Globus pallidus (tissue), 1 donor: ENCODE results near the gene ATP8B4.

ENCODE experiments used
- DNase-seq: peaks from one replicate; pipeline ENCODE4 v3.0.0-alpha.2; 2015; ENCODE audit warnings: low spot score

Gene ATP8B4

DNA sequence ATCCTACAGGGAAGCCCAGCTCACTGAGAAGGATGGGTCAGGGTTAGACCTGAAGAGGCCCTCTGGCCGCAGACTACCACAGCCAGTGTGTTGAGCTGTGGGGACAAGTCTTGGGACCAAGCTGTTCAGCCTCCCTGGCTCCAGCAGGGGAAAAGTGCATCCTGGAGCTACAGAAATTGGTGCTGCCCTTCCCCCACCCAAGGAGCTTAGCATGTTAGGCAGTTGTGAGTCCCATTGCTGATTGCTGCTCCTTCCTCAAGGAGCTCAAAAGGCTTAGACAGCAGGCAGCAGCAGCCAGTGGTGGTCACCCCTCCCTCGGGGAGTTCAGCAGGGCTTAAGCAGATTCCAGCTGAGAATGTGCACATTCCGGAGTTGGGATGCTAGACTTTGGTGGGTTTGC is 165.6 kb downstream of the ATP8B4 start:
- no peak for DNase-seq

DNA sequence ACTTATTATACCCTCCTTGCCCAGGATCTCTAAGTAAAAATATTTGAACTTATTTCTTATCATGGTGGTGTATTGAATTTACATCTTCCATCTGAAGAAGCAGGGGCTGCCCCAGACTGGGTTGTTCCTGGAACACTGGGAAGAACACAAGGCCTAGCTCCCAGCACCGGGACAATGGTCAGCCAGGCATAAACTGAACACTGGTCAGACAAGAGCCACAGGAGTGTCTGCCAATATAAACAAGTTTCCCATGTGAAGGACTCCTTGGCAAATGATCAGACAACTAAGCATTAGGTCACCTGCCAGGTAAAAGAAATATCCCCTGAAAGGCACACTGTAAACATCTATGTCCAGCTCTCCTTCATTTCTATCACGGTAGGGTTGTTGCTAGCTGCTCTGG is 172.4 kb downstream of the ATP8B4 start:
- DNase-seq = no peak

DNA sequence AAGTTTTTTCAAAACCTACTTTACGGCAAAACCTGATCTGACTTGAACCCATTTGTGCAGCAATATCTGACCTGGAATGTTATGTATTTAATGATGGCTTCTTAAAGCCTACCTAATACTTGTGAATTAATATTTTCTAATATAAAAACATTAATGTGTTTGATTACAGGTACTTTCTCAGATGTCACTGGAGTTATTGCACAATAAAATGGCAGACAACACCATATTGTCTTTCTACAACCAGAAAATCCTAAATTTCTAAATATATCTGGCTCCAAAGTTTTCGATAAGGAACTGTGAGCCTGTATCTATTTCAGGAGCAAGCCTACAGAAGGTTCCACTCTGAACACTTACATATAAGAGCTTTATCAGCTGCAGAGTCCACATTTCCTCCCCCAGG is 184.5 kb downstream of the ATP8B4 start:
- no peak for DNase-seq

DNA sequence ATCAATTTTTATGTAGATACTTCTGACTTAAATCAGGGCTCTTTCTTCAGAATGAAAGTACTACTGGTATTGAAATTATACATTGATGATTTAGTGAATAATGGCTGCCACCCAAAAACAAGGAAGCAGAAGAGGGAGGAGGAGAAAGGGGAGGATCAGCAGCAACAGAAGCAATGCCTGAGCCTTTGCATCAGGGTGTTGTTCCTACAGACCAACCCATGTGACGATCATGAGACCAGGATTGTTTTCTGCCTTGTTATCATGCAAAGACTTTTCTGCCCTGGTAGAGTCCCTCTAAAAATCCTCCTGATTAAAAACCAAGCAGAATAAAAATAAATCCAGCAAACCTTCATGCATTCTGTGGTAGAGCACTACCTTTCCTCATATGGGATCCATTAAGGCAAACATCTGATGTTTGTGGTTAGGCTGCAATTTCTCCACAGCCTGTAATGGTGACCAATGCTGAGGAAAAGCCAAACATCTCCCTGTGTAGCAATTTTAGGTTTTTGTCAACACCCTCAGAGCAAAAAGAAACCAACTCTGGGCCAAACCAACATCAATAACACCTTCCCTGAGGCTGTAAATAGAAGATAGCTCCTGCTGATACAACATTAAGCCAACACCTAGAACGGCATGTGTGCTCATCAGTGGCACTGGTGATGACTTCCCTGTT is 191.7 kb downstream of the ATP8B4 start:
- DNase-seq = peak; percentile 31

DNA sequence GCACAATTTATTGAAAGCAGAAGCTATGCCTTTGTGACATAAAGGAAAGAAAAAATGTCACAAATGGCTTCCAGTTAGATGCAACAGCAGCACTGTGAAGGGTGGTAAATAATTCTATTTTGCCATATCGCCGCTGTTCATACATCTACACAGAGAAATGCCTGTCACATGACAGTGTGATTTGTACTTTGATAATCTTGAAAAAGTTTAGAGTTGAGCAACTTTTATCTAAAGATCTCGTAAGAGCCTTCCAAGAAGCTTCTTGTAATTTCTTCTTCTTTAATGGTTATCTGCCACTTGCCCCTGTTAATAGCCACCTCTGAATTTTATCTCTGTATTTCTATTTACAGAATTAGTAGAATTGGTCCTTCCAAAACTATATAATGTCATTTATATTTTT is 192.3 kb downstream of the ATP8B4 start:
- no peak for DNase-seq

DNA sequence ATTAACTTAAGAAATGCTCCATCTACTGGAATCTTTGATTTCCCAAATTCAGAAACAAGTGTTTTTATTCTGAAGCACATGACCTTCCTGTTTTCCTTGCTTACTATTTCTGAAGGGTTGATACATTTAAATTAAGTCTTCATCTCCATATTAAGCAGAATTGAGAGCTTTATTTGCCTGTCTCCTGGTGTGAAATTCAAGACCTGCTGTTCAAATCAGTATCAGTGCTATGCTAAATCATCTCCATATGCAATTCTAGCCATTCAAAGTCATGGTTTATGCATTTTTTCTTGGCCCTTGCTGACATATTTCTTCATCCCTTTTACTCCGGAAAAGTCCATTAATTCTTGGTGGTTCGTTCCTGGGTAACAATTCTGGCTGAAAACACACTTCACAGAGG is 195.4 kb downstream of the ATP8B4 start:
- no peak for DNase-seq

DNA sequence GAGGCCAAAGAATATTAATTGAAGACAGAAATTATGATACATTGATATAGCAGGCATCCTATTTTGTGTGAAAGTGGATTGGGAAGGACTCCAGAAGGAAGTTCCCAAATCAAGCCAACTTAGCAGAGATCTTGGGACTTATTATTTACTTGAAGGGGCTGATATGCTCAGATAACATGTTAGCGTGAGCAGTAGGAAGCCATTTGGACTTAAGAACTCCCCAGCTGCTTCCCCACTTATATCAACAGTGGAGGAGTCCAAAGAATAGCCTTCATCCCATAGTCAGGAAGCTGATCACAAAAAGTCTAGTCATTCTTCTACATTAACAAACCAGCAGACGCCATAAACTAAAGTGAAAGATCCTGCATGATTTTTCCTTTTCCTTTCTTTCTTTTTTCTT is 200.0 kb downstream of the ATP8B4 start:
- DNase-seq = no peak

DNA sequence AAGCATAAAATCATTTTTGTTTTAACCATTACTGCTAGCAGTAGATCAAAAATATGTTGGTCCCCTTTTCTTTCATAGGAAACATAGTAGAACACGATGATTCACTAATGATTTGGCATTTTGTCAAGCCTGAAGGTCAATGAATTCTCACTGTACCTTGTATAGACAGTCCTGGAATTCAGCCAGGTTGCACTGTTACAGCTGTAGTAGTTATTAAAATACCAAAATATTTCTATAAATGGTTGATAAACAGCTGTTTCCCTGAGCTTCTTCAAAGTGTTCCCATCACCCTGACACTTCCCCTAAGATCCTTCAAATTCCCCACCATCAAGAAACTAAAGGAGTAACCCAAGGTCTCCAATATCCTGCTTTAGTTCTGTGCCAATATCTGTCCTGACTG is 200.9 kb downstream of the ATP8B4 start:
- DNase-seq = no peak

DNA sequence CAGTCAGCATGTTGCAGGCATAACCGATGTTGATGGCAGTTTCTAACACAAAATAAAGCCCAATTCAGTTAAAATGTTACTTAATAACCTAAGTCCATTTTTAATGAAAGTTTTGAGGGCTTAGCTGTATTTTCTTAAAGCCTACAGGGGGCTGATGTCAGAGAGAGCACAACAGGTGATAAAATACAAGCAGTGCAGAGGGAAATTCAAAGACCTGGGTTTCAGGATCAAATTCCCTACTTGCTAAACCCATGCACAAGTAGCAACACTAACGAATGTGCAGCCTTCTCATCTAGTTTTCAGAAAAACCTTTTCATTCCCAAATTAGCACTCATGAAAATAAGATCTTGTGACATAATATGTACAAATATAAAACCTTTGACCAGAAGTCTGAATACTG is 202.0 kb downstream of the ATP8B4 start:
- no peak for DNase-seq

DNA sequence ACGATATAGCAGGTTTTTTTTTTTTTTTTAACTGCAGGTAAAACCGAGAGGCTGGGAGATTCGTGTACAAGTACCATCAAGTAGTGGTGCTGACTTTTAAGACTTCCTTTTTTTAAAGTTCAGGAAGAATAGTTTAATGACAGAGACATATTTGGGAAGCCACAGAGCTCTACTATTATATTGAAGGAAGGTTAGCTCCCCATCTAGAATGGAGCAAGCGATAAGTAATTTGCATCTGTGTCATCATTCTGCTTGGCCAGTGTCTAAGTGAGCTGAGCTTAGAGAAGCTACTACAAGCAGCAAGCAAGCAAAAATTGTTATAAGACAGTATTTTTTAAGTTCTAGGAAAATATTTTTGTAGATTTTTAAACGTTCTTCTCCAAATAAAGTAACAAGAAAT is 203.2 kb downstream of the ATP8B4 start:
- no peak for DNase-seq

DNA sequence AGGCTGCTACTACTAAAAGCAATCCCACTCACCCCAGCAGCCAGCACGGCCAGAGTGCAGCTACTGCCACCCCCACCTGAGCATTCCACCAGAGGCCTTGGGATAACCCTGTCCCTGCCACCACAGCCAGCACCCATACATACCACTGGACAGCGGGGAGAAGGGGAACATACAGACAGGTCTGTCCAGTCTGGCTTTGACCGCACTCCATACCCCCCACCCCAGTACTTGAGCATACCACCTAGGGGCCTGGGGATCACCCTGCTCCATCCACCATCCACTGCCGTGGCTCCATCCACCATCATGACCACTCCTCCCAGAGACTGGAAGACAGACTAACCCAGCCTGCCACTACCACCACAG is 210.1 kb downstream of the ATP8B4 start:
- DNase-seq = no peak

DNA sequence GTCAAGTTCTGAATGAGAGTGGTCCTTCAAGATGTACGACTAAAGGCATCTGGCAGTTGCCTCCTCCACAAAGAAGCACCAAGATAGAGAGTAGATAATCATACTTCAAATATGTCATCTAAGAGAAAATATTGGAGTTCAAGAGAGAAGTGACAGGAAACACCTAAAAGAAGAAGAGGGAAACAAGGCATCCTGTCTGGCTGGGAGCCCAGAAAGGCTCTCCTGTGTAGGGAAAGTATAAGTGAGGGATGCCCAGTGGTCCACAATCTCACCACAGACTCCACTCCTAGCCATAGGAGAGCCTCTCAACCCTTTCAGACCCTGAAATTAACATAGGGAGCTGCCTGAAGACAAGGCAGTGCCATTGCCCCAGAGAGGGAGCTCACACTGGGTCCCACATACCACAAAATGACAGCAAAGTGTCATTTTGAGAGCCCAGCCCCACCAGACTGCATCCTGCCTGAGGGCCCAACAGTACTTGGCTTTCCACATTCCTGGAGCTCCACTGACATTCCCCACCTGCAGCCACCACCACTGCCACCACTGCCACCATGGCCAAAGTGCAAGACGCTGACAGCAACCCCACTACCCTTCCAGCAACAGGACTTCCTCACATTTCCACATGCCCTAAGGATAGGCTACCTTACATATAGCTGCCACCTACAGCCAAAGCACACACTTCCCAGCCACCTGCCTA is 210.6 kb downstream of the ATP8B4 start:
- no peak for DNase-seq

DNA sequence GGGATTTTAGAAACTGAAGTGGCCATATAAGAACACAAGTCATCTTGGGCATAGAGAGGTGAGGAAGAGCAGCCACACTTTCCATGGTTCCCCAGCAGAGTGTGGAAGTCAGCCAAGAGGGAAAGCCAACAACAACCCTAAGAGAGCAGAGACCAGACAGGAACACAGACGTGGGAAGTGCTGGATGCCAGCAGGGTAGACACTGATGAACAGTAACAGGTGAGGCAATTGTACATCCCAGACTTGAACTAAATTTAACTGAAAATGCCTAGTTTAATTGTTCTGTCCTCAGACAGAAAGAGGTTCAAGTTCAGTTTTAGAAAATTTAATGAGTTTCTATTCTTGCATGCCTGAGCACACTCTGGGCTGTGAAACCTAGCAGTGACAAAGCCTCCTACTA is 212.1 kb downstream of the ATP8B4 start:
- no peak for DNase-seq

DNA sequence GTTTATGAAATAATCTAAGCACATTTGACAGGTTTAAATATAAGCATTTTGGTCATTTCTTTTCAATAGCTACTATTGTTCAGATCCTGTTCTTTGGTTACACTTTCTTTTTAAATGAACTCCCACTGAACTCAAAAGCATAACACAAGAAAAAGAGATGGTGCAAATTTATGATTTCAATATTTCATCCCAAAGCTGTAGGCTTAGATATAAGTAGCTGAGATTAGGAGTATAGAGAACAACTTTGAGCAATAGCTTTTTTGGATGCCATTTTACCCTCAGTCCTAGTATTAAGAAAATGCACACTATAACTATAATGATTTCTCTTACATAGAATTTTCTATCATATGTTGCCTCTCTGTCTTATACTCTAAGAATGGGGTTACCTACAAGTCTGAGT is 213.8 kb downstream of the ATP8B4 start:
- DNase-seq = no peak

DNA sequence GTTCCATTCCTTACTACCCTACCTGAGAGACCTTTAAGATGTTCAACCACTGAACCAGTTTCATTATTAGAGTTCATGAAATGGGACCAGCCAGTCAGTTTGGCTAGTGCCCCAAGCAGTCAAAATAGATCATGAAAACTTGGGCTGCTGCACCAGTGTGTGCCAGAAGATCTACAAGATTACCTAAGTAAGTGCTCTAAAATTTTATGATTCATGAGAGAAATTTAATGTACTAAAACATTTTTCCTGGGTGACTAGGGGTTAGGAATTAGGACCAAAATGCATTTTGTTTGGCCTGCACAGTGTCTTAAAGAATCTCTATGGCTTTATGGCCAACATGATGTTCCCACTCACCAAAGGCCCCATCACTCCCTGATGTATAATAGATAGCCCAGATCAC is 214.7 kb downstream of the ATP8B4 start:
- no peak for DNase-seq

DNA sequence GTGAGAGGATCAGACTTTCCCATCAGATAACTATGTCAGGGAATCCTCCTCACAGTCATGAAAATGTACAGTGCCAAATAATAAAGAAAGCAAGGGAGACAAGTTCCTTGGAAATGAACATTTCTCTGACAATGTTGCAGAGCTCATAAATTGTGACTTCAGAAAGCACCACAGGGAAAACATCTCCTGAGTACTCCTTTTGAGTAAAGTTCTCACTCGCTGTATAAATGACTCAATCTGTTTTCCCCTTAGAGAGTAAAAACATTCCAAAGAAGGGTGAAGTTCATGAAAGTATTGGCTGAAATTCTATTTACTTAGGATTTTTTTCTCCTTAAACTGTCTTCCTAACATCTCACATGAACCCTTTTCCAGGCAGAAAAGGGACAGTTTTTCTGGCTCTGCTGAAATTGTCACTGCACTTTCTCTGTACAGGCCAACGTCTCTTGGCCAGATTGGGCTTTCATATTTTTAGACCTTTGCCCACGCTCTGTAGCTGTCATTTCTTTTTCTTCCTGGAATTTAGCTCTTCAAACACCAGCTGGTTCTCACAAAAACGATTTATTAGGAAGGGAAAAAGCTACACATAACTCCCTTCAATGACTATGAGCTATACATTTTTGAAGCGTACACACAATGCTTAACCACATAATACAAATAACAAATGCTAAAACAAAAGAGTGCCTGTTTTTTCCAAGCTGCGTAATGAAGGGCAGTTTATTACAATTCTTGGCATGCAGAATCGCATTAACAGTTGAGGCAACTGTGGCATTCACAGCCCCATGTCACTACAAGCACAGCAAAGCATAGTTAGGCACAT is 216.1 kb downstream of the ATP8B4 start:
- DNase-seq = peak; percentile 81

DNA sequence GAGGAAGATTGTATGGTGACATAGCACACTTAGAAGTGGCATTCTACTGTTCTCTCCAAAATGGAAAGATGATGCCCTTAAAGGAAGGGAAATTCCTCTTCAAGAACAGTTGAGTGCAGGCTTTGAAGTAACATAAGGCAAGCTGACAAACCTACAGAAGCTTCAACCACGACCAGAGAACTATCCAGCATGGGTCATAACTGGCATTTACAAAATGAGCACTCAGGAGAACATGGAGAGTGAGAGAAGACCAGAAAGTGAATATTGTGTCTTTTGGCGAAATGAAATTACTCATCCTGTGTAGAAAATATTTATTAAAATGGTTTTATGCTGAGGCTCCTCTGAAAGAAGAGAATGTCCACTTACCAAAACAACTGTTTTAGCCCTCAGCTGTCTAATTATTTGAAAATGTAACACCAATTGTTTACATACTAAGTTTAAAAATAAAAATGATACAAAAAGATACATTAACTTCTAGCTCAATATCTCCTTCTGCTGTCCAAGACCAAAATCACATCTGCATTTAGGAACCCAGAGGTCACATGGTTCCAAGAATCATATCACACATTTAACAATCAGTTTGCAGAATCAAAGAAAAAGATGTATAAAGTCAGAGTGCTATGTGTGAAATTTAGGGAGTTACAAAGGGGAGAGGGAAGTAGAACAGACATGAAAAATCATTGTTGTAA is 216.9 kb downstream of the ATP8B4 start:
- peak; percentile 78 for DNase-seq

DNA sequence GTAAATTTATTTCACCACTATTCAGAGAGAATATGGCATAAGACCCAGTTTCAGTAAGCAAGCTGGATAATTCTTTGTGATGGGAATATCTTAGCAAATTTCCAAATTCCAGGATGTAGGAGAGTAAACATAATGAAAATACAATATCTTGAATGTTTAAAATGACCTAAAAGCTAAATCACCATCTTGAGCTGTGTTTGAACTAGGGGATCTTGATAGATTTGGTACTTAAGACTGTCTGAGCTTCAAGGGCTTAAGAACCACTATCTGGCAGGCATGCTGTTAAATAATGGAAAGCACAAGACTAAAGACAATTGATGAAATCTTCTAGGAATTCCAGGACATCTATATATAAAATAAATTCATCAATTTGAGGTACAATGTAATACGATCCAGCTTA is 217.7 kb downstream of the ATP8B4 start:
- peak; percentile 19 for DNase-seq

DNA sequence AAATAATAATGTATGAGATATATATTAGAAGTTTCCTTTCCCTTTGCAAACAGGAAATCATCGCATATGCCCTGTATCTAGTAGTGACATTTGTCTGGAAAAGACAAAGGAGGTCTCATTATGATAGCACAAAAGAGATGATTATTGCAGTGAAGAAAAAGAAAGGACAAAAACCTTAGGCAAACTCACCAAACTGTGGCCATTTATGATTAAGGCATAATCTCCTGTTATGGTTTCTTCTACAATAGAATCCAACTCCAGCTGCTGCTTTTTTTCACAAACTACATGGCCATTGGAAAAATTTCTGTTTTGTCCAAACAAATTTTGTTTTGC is 218.2 kb downstream of the ATP8B4 start:
- peak; percentile 60 for DNase-seq

DNA sequence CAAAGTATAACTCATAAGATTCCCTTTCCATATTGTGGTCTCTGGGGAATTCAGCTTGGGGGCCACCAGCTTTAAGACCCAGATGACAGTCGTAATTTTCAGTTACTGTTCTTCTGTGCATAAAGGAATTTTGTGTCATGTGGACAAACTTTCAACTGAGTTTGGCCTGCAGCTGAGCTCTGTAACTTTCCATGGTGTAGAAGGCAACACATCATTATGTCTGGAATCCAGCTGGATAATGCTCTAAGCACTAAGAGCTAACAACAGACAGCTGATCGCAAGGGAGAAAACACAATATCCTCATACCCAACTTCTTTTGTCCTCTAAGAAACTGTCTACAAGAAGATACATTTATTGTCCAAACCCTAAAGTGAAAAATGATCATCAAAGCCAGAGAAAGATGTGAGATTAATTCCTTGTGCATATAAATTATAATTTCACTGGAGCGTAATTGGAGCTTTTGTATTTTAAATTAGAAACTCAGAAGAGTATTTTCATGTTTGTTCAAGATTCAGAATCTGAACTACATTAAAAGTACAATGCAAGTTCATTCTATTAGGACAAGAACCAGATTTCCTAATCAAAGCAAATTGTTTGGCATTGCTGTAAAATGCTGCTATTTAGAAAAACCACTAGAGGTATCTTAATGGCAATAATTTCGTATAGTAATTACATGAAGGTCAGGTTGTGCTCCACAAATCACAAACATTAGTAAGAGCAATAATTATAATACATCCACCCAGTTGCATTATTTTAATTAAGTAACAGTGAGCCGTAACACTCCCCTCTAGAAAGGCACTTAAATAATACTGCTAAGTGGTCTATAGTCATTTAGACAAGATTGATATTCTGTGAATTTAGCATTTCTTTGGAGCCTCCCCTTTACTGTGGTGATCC is 218.8 kb downstream of the ATP8B4 start:
- DNase-seq = peak; percentile 52

DNA sequence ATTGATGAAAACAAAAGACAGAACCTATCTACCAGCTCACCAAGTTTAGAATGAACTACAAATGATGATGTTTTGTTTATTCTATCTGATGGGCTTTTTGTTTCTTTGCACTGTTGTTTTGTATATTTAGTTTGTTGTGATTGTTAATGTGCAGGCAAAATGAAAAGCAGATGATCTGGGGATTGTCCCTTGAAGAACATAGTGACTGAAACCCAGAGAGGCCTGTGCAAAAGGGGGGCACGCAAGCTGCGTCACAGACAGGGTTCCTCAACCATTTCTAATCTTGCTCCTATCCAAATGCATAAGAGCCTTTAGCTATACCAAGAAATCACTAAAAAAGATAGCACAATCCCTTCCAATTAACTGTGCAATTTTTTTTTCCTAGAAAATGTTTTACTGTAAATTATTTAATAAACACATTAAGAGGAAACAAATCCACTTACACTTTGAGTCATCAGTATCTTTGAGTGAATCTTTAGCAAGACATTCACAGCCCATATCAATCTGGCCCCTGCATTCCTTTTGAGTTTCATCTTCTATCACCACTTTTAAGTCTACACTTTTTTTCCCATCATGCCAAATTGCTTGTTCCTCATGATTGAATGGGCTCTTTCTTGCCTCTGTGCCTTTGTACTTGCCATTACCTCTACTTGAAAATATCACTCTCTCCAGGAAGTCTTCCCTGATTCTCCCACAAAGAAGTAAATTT is 220.3 kb downstream of the ATP8B4 start:
- DNase-seq = peak; percentile 9
